ENCODE results near the gene PRPF19. TPM values are rescaled to one million over a fixed set of nuclear protein-coding genes. Genes with fewer than 3 reads are reported as not detected.

PRPF19 gene
- 118 and 127 TPM in 2 replicates for total RNA-seq (2014; rRNA removed; shearing (Covaris generic))

GRCh38 chr11:60906132-60906972 lies at the start of gene PRPF19:
TSS of gene PRPF19 (minus strand) at chr11:60906585. CDS start at chr11:60906382, 203 bp downstream.

GRCh38 chr11:60951904-60952741 lies 45.7 kb upstream of the PRPF19 start, which contains the start of gene SLC15A3:
TSS of gene SLC15A3 (minus strand) at chr11:60952176. CDS start at chr11:60951551, 625 bp downstream.

DNA sequence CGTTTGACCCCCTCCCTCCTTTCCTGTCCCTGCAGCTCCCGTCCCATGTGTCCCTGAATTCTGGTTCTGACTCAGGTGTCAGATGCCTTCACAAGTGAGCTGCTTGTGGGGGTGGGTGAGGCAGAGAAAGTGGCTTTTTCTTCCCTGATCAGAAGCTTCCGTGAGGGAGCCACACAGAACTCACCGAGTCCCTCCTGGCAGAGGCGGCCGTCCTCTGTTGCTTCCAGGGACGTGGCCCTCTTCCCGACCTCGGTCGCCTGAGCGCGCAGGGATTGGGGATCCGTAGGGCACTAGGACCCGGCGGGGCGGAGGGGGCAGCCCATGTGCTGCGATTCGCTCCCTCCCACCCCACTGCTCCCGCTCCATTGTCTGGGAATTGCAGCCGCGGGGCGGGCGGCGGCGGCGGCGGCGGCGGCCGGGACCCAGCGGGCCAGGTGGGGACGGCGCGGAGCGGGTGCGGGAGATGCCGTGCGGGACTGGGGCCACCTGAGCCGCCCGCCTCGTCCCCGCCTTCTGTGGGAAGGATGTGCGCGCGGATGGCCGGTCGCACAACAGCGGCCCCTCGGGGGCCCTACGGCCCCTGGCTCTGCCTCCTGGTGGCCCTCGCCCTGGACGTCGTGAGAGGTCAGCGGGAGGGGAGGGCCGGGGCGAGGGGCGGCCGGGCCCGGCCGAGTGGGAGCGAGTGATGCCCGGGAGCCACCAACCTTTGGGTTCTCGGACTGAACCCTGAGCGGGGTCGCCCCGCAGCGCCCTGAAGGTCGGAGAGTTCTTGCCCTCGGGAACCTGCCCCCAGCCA lies 17.9 kb upstream of the PRPF19 start, which contains the start of gene TMEM132A:
TMEM132A (plus strand) TSS at position 351 of the 796 bp plus-strand sequence; CDS start at position 525, 174 bp downstream.

GRCh38 chr11:60913793-60914632 lies 7.6 kb upstream of the PRPF19 start, which contains the start of gene TMEM109:
TSS of gene TMEM109 (plus strand) at chr11:60914158. CDS start at chr11:60919694, 5,536 bp downstream.

GRCh38 chr11:60866911-60867870 lies 39.2 kb downstream of the PRPF19 start, which contains the start of gene ZP1:
TSS of gene ZP1 (plus strand) at chr11:60867542. CDS start at chr11:60867562, 20 bp downstream.

GRCh38 chr11:60855726-60856633 lies 50.4 kb downstream of the PRPF19 start, which contains the start of gene PTGDR2:
TSS of gene PTGDR2 (minus strand) at chr11:60855950. CDS start at chr11:60853722, 2,228 bp downstream.

DNA sequence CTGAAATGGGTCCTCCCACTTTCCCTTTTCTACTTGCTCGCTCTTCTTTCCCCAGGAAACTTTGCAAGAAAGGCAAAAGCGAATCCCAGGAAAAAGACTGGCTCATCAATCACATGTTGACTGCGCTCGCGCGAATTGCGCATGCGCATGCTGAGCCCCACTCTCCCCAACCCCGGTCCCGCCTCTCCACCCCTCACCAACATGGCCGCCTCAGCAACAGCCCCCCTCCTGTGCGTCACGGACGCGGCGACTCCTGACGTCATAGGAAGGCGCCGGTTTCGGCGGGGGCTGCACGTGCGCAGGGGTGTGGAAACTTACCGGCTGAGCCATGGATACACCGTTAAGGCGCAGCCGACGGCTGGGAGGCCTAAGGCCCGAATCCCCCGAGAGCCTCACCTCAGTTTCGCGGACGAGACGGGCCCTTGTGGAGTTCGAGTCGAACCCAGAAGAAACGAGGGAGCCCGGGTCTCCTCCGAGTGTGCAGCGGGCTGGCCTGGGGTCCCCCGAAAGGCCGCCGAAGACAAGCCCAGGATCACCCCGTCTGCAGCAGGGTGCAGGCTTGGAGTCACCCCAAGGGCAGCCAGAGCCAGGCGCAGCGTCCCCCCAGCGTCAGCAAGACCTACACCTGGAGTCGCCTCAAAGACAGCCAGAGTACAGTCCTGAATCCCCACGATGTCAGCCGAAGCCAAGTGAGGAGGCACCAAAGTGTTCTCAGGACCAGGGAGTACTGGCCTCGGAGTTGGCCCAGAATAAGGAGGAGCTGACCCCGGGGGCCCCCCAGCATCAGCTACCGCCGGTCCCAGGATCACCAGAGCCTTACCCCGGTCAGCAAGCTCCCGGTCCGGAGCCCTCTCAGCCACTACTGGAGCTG lies 64.4 kb downstream of the PRPF19 start, which contains the start of gene CCDC86:
CCDC86 (plus strand) TSS at position 317 of the 871 bp plus-strand sequence; CDS start at position 329, 12 bp downstream.

Other genes with a start within 250 kb of the PRPF19 start
- not detected in 2 replicates for gene MS4A8, start 207.0 kb downstream of the PRPF19 start, total RNA-seq (2014; rRNA removed; shearing (Covaris generic))
- not detected in 2 replicates for gene MS4A18, start 181.9 kb downstream of the PRPF19 start, total RNA-seq (2014; rRNA removed; shearing (Covaris generic))
- gene MS4A15, start 149.7 kb downstream of the PRPF19 start, total RNA-seq (2014; rRNA removed; shearing (Covaris generic)): 0.05 TPM in 1 of 2 replicates, not detected in the other
- not detected in 2 replicates for gene MS4A10, start 121.3 kb downstream of the PRPF19 start, total RNA-seq (2014; rRNA removed; shearing (Covaris generic))
- 40.3 and 42.4 TPM in 2 replicates for gene CCDC86, start 64.5 kb downstream of the PRPF19 start, total RNA-seq (2014; rRNA removed; shearing (Covaris generic))
- 0.32 TPM in 1 of 2 replicates, not detected in the other for gene PTGDR2, start 50.6 kb downstream of the PRPF19 start, total RNA-seq (2014; rRNA removed; shearing (Covaris generic))
- gene ZP1, start 39.0 kb downstream of the PRPF19 start, total RNA-seq (2014; rRNA removed; shearing (Covaris generic)): 1.3 and 3.2 TPM in 2 replicates
- 85.6 and 125 TPM in 2 replicates for gene TMEM109, start 7.6 kb upstream of the PRPF19 start, total RNA-seq (2014; rRNA removed; shearing (Covaris generic))
- gene TMEM132A, start 17.9 kb upstream of the PRPF19 start, total RNA-seq (2014; rRNA removed; shearing (Covaris generic)): 55.2 and 63.1 TPM in 2 replicates
- 0.15 TPM in 1 of 2 replicates, not detected in the other for gene SLC15A3, start 45.6 kb upstream of the PRPF19 start, total RNA-seq (2014; rRNA removed; shearing (Covaris generic))
- not detected in 2 replicates for gene CD6, start 65.1 kb upstream of the PRPF19 start, total RNA-seq (2014; rRNA removed; shearing (Covaris generic))
- gene CD5, start 195.9 kb upstream of the PRPF19 start, total RNA-seq (2014; rRNA removed; shearing (Covaris generic)): not detected in 2 replicates